Measurements from ENCODE around the gene SESN3.
"Not testable (repeated sequence)": the region's sequence is repeated elsewhere in the genome, so short reads cannot be mapped to it uniquely, and the experiment has no call there.

Gene SESN3

DNA sequence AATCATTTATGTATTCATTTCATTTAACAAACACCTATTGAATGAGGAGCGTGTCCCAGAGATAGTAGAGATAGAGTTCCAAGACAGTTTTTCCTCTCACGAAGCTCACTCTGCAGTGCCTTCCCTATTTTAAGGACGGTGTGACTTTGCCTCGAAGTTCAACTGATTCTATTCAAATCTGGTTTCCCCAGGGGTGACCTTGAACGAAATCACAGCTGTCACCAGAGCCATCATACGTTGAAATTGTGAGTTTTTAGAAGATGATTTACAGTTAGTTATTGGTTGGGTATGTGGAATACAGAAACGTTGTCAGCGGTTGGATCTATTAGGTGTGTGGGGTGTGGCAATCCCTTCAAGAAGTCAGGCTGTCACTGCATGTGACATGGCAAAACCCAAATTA lies 33.9 kb upstream of the SESN3 start:
- Histone ChIP-seq H3K27ac (ENCODE audit: insufficient read depth, low read depth, low read length, poor library complexity, severe bottlenecking) (no peak overlapping the region), H3K4me3 (ENCODE audit: insufficient read depth, low read depth, low read length) (no peak overlapping the region), H3K4me1 (ENCODE audit: control insufficient read depth, insufficient read depth, low read length) (no peaks in the 10 kb centered on the region), H3K9me3 (ENCODE audit: control insufficient read depth, low read length) (no peaks in the 10 kb centered on the region), H3K27me3 (ENCODE audit: control insufficient read depth, insufficient read depth, low read length, poor library complexity, severe bottlenecking) (no peaks in the 10 kb centered on the region), H3K36me3 (ENCODE audit: control insufficient read depth, insufficient read depth, low read length) (no peaks in the 10 kb centered on the region)
- WGBS, 2 experiments = 91 to 92% methylated on average over 8 of the region's 8 CpGs

DNA sequence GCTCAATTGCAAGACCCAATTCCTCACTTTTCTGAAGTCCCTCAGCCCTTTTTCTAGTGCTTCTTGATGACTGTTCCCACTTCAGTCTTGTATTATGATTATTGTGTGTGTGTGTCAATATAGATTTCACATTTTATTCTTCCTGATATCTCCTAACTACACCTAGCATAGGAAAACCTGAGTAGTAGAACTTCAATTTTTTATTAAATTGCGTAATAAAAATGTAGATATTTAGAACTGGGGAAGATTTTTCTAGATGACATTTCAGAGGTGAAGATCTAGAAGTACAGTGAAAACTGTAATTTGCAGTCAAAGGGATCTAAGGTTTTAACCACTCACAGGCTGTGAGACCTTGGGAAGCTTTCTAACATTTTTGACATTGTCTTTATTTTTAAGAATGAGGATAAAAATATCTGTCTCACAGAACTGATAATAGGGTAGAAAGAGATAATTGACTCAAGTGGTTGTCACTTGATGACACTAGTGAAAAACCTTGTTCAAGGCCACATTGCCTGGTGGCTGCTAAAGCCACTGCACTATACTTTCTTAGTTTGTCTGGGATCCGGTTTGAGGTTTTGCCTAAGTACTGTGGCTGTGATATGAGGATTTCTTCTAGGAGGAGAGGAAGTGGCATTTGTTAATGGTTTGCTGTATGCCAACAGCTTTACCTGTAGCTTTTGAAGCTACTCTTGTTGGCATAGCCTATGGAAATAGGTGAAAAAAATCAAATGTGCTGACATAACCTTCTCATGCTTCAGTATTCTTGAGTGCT lies 32.2 kb upstream of the SESN3 start:
- no peaks in the 10 kb centered on the region for H3K36me3 ChIP-seq (ENCODE audit: control insufficient read depth, insufficient read depth, low read length)
- H3K27me3 ChIP-seq (ENCODE audit: control insufficient read depth, insufficient read depth, low read length, poor library complexity, severe bottlenecking) = no peaks in the 10 kb centered on the region
- WGBS, 2 experiments = 93 to 99% methylated on average over 2 of the region's 2 CpGs
- H3K27ac ChIP-seq (ENCODE audit: insufficient read depth, low read depth, low read length, poor library complexity, severe bottlenecking) = no peak overlapping the region
- H3K9me3 ChIP-seq (ENCODE audit: control insufficient read depth, low read length) = no peaks in the 10 kb centered on the region
- no peak overlapping the region for H3K4me3 ChIP-seq (ENCODE audit: insufficient read depth, low read depth, low read length)
- no peaks in the 10 kb centered on the region for H3K4me1 ChIP-seq (ENCODE audit: control insufficient read depth, insufficient read depth, low read length)

DNA sequence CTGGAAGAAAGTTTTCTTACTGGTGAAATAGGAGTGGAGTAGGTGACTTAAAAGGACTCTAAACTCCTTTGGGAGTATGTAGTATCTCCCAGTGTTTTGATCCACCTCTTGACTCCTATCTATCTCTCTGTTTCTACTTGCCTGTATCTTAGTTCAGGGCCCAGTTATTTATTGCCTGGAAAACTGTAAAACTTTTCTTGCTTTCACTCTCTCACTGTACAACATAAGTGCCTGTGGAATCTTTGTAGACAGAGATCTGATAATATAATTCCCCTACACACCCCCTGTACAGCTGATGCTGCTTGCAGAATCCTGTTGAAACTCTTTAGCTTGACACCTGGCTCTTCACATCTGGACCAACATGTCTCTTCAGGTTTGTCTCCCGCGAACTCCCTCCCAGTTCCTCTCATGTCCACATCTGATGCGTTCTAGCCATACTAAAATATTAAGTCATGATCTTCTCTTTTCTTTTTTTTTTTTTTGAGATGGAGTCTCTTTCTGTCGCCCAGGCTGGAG lies 26.5 kb upstream of the SESN3 start:
- H3K27ac ChIP-seq (ENCODE audit: insufficient read depth, low read depth, low read length, poor library complexity, severe bottlenecking) = no peak overlapping the region
- WGBS, 2 experiments = 92 to 96% methylated on average over 4 of the region's 4 CpGs

DNA sequence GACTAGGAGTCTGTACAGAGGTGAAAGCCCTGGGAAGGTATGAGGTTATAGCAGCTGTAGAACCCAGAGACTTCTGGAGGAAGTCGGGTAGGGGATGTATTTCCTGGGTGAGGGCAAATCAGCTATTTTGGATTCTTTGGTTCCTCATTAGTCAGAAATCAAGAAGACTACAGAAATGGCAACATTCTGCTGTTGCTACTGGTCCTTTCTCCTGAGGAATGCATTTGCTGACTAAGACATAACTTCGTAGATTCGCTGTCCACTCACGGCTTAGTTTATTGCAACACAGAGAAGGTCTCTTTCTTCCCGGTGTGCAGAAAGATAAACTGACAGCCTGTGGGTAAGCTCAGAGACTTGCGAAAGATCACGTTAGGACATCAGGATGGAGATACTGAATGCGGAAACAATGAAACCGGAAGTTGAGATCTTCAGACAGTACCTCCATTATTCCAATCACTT lies 25.3 kb upstream of the SESN3 start:
- WGBS, 2 experiments = 95 to 96% methylated on average over 9 of the region's 9 CpGs
- Histone ChIP-seq H3K4me3 (ENCODE audit: insufficient read depth, low read depth, low read length) (no peak overlapping the region), H3K27ac (ENCODE audit: insufficient read depth, low read depth, low read length, poor library complexity, severe bottlenecking) (no peak overlapping the region), H3K36me3 (ENCODE audit: control insufficient read depth, insufficient read depth, low read length) (no peaks in the 10 kb centered on the region), H3K9me3 (ENCODE audit: control insufficient read depth, low read length) (no peaks in the 10 kb centered on the region), H3K27me3 (ENCODE audit: control insufficient read depth, insufficient read depth, low read length, poor library complexity, severe bottlenecking) (no peaks in the 10 kb centered on the region), H3K4me1 (ENCODE audit: control insufficient read depth, insufficient read depth, low read length) (peaks cover 38% of the 10 kb centered on the region)

More for the DNA sequence above, 26.5 kb upstream of the SESN3 start:
- Histone ChIP-seq H3K9me3 (ENCODE audit: control insufficient read depth, low read length) (no peaks in the 10 kb centered on the region), H3K36me3 (ENCODE audit: control insufficient read depth, insufficient read depth, low read length) (no peaks in the 10 kb centered on the region), H3K27me3 (ENCODE audit: control insufficient read depth, insufficient read depth, low read length, poor library complexity, severe bottlenecking) (no peaks in the 10 kb centered on the region), H3K4me1 (ENCODE audit: control insufficient read depth, insufficient read depth, low read length) (peaks cover 33% of the 10 kb centered on the region), H3K4me3 (ENCODE audit: insufficient read depth, low read depth, low read length) (no peak overlapping the region)

DNA sequence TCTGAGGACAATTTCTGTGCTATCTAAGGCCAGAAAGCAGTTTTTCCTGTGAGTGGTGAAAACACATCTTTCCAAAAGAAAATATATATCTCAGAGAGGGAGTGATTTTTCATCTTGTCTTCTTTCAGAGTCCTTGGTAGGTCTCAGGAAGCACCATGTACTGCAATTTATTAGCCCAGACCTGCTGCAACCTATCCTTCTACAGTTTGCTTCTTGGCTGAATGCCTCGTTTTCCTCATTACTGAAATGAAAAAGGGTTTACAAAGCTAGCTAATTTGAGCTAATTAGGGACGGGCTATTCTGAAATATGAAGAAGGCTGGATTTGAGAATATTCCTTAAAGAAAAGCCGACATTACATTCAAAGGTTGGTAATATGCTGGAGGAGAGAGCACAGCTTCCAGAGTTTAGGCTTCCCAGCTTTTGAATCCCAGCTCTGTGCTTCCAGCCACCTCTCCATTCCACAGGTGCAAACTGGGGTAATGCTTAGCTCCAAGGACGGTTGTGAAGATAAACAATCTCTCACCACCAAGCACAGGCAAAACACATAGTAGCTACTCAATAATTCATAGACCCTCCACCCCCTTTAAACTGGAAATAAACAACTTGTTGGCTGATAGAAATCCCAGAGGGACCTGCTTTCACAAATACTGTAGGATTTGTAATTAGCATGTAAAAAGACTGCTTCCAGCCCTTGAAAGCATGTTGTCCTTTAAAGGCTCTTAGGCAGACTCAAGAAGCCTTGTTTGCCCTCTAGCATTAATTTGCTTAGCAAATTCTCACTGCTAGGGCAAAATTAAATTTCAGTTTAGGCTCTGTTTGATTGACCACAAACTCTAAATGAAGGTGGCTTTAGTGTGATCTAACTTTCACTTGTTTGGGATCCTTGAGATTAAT lies 24.5 kb upstream of the SESN3 start:
- Histone ChIP-seq H3K9me3 (ENCODE audit: control insufficient read depth, low read length) (no peaks in the 10 kb centered on the region), H3K27me3 (ENCODE audit: control insufficient read depth, insufficient read depth, low read length, poor library complexity, severe bottlenecking) (no peaks in the 10 kb centered on the region), H3K4me1 (ENCODE audit: control insufficient read depth, insufficient read depth, low read length) (peaks cover 38% of the 10 kb centered on the region), H3K27ac (ENCODE audit: insufficient read depth, low read depth, low read length, poor library complexity, severe bottlenecking) (no peak overlapping the region), H3K36me3 (ENCODE audit: control insufficient read depth, insufficient read depth, low read length) (no peaks in the 10 kb centered on the region), H3K4me3 (ENCODE audit: insufficient read depth, low read depth, low read length) (no peak overlapping the region)
- 35 to 44% methylated on average over 4 of the region's 4 CpGs for WGBS, 2 experiments

DNA sequence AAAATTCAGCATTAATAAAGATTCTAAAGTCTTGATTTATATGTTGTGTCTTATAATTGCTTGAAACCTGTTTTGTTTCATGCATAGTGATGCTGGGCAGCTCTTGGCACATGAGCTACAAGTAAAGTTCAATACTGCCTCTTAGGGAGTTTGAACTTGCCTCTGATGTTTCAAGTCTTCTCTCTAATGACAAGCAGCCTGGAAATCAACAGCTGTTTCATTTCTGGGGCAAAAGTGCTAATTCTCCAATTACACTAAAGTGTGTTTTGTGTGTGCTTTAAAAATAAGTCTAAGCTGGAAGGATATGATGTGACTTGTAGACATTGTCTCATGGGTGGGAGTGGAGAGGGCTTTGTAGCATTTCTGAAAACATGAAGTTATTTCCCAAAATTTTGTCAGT lies 23.7 kb upstream of the SESN3 start:
- Histone ChIP-seq H3K9me3 (ENCODE audit: control insufficient read depth, low read length) (no peaks in the 10 kb centered on the region), H3K27me3 (ENCODE audit: control insufficient read depth, insufficient read depth, low read length, poor library complexity, severe bottlenecking) (no peaks in the 10 kb centered on the region), H3K4me1 (ENCODE audit: control insufficient read depth, insufficient read depth, low read length) (peaks cover 38% of the 10 kb centered on the region), H3K36me3 (ENCODE audit: control insufficient read depth, insufficient read depth, low read length) (no peaks in the 10 kb centered on the region), H3K4me3 (ENCODE audit: insufficient read depth, low read depth, low read length) (no peak overlapping the region), H3K27ac (ENCODE audit: insufficient read depth, low read depth, low read length, poor library complexity, severe bottlenecking) (no peak overlapping the region)

DNA sequence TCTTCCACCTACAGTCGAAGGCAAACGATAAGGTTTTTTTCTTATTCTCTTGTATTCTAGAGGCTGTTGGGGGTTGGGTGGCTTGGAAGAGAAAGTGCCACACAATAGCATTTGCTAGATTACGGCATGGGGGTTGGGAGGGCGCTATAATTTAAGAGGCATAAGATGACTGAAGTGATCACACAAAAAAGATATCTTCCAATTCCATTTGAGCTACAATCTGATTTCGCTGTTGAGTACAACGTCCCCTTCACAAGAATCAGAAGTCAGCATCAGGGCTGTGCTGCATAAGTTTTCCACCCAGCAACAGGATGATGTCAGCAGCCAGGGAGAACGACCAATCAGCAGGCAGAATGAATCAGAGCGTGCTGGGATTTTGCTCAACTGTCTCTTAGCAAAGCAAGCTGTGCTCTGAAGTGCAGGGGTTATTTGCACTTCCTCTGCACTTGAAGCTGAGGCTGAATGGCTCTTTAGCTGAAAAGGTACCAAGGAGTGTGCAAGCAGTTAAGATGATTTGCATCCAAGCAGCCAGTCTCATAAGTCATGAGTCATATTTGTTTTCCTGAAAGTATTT lies 23.2 kb upstream of the SESN3 start:
- Histone ChIP-seq H3K4me1 (ENCODE audit: control insufficient read depth, insufficient read depth, low read length) (peaks cover 39% of the 10 kb centered on the region), H3K27ac (ENCODE audit: insufficient read depth, low read depth, low read length, poor library complexity, severe bottlenecking) (no peak overlapping the region)
- WGBS, 2 experiments = 27 to 37% methylated on average over 8 of the region's 8 CpGs

DNA sequence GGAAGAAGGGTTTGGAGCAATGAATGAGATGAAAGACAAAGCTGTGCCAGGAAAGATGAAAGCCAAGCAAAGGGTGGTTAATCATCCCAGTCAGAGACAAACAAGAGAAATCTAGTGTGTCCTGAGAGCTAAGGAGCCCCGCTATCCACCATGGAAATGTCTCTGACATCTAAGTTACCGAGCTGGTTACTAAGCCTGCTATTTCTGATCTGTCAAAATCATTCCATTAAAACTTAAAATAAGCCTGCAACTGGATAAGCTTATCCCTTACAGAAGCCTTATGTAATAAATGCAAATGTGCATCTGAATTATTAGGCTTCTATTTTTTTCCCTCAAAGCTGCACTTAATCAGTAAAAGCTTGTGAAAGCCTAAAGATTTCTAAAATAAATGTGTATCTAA lies 22.1 kb upstream of the SESN3 start:
- 52 to 55% methylated on average over 2 of the region's 2 CpGs for WGBS, 2 experiments
- Histone ChIP-seq H3K36me3 (ENCODE audit: control insufficient read depth, insufficient read depth, low read length) (no peaks in the 10 kb centered on the region), H3K9me3 (ENCODE audit: control insufficient read depth, low read length) (no peaks in the 10 kb centered on the region), H3K27ac (ENCODE audit: insufficient read depth, low read depth, low read length, poor library complexity, severe bottlenecking) (no peak overlapping the region), H3K4me1 (ENCODE audit: control insufficient read depth, insufficient read depth, low read length) (peaks cover 45% of the 10 kb centered on the region), H3K27me3 (ENCODE audit: control insufficient read depth, insufficient read depth, low read length, poor library complexity, severe bottlenecking) (no peaks in the 10 kb centered on the region), H3K4me3 (ENCODE audit: insufficient read depth, low read depth, low read length) (no peak overlapping the region)

More for the DNA sequence above, 23.2 kb upstream of the SESN3 start:
- Histone ChIP-seq H3K36me3 (ENCODE audit: control insufficient read depth, insufficient read depth, low read length) (no peaks in the 10 kb centered on the region), H3K9me3 (ENCODE audit: control insufficient read depth, low read length) (no peaks in the 10 kb centered on the region), H3K4me3 (ENCODE audit: insufficient read depth, low read depth, low read length) (no peak overlapping the region), H3K27me3 (ENCODE audit: control insufficient read depth, insufficient read depth, low read length, poor library complexity, severe bottlenecking) (no peaks in the 10 kb centered on the region)

DNA sequence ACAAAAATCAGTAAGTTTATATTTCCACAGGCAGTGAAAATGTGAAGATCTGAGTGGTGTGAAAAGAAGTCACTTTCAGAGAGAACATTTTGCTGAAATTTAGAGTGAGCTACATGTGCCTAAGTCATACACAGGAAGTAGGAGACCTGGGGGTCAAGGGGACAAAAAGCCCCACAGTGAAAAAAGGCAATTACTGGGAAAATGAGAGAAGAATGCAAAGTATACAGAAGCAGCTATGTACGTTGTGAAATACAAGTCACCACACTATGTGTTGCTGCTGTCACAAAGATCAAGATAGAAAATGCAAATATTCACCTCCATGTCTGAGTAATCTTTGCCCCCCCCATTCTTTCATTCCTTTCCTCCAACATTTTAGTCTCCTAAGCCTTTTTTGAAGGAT lies 21.6 kb upstream of the SESN3 start:
- H3K4me1 ChIP-seq (ENCODE audit: control insufficient read depth, insufficient read depth, low read length) = peaks cover 45% of the 10 kb centered on the region
- H3K27ac ChIP-seq (ENCODE audit: insufficient read depth, low read depth, low read length, poor library complexity, severe bottlenecking) = no peak overlapping the region
- H3K27me3 ChIP-seq (ENCODE audit: control insufficient read depth, insufficient read depth, low read length, poor library complexity, severe bottlenecking) = no peaks in the 10 kb centered on the region

DNA sequence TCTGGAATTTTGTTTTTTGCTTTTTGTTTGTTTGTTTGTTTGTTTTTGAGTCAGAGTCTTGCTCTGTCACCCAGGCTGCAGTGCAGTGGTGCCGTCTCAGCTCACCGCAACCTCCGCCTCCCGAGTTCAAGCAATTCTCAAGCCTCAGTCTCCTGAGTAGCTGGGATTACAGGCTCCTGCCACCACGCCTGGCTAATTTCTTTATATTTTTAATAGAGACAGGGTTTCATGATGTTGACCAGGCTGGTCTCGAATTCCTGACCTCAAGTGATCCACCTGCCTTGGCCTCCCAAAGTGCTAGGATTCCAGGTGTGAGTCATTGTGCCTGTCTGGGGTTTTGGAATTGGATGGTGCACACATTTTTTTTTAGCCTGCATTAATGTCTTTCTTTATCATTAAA lies 20.9 kb upstream of the SESN3 start:
- H3K27me3 ChIP-seq (ENCODE audit: control insufficient read depth, insufficient read depth, low read length, poor library complexity, severe bottlenecking); H3K4me3 ChIP-seq (ENCODE audit: insufficient read depth, low read depth, low read length); H3K36me3 ChIP-seq (ENCODE audit: control insufficient read depth, insufficient read depth, low read length); H3K9me3 ChIP-seq (ENCODE audit: control insufficient read depth, low read length); H3K27ac ChIP-seq (ENCODE audit: insufficient read depth, low read depth, low read length, poor library complexity, severe bottlenecking): not testable (repeated sequence)
- peaks cover 47% of the 10 kb centered on the region for H3K4me1 ChIP-seq (ENCODE audit: control insufficient read depth, insufficient read depth, low read length)
- WGBS, 2 experiments = 73 to 78% methylated on average over 6 of the region's 6 CpGs

More for the DNA sequence above, 21.6 kb upstream of the SESN3 start:
- Histone ChIP-seq H3K4me3 (ENCODE audit: insufficient read depth, low read depth, low read length) (no peak overlapping the region), H3K9me3 (ENCODE audit: control insufficient read depth, low read length) (no peaks in the 10 kb centered on the region), H3K36me3 (ENCODE audit: control insufficient read depth, insufficient read depth, low read length) (no peaks in the 10 kb centered on the region)
- WGBS, 2 experiments = 53 to 68% methylated on average over 1 of the region's 1 CpG

All from ectodermal cell (in vitro differentiated cells).